GM12891 (cell line): ENCODE data around the gene TMCC3.

Source experiments
- PAX5 ChIP-seq: IDR thresholded peaks from 2 replicates; pipeline ENCODE4 v1.6.1; 2011; ENCODE audit warnings: low read length, moderate library complexity, mild to moderate bottlenecking; ENCODE audit not compliant: insufficient read depth, severe bottlenecking
- POLR2A ChIP-seq: IDR thresholded peaks from 2 replicates; pipeline ENCODE4 v1.6.1; 2011; ENCODE audit warnings: low read depth, low read length, control low read depth
- POLR2AphosphoS5 ChIP-seq: IDR thresholded peaks from 2 replicates; pipeline ENCODE4 v1.6.1; 2011; ENCODE audit warnings: low read depth, low read length, control low read depth
- POU2F2 ChIP-seq: IDR thresholded peaks from 2 replicates; pipeline ENCODE4 v1.6.1; 2011; ENCODE audit warnings: low read depth, mild to moderate bottlenecking, control low read depth, low read length, moderate library complexity
- SPI1 ChIP-seq: IDR thresholded peaks from 2 replicates; pipeline ENCODE4 v1.6.1; 2011; ENCODE audit warnings: low read depth, low read length, control low read depth
- TAF1 ChIP-seq: IDR thresholded peaks from 2 replicates; pipeline ENCODE4 v1.6.1; 2011; ENCODE audit warnings: low read depth, low read length, control low read depth

DNA sequence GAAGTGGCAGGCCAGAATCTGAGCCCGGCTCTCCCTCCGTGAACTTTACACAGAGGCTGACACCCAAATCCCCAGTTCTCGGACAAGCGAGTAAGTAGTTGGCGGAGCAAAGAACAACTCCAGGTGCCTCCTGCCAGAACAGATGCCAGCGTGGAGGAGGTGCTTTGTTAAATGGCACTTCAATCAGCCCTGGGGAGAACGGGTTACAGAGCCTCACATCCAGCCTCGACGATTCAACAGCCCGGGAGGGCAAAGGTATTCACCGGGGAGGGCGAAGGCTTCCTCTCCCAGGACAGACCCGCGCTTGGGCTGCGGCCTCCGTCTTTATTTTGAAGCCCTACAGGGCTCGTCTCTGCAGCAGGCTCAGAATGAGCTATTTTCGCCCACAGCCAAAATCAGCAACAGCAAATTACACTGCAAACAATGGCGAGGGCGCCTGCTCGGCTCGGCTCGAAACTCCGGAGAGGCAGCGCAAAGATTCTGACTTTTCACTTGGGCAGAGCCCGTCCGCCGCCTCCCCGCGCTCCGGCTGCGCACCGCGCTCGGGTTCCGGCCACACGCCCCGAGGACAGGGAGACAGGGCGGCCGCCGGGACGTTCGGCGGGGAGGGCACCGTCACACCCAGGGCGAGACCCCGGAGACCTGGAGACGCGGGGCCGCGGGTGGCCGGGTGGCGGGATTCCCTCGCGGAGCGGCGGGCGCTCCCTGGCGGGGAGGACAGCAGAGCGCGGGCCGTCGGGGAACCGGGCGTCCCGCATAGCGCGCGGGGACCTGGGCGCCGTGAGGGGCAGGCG, 811 bp downstream of the TMCC3 start:
- TF ChIP-seq POLR2A (no peak), SPI1 (no peak), POLR2AphosphoS5 (no peak), POU2F2 (no peak), TAF1 (no peak), PAX5 (no peak)
